Loucy (cell line): ENCODE results near the gene ZNF598.

Experiments
- H2AFZ ChIP-seq: fragments of 200-600 bp; sonication (generic); 2 replicates; pipeline ENCODE4 v1.6.0; 2016; ENCODE audit warnings: antibody characterized with exemption, mild to moderate bottlenecking, low read length, moderate library complexity
- H3F3A ChIP-seq: fragments of 200-600 bp; 2 replicates; pipeline ENCODE4 v1.6.0; 2016; ENCODE audit warnings: antibody characterized with exemption, low read depth, mild to moderate bottlenecking
- H3K27me3 ChIP-seq: fragments of 200-600 bp; sonication (generic); 2 replicates; pipeline ENCODE4 v1.6.1; 2014; ENCODE audit warnings: low read length, mild to moderate bottlenecking; ENCODE audit not compliant: insufficient read depth, poor library complexity, severe bottlenecking
- H3K36me3 ChIP-seq: fragments of 200-600 bp; sonication (generic); 2 replicates; pipeline ENCODE4 v1.6.1; 2016; ENCODE audit warnings: low read length; ENCODE audit not compliant: insufficient read depth
- H3K4me1 ChIP-seq: fragments of 200-600 bp; sonication (generic); 2 replicates; pipeline ENCODE4 v1.5.1; 2014; ENCODE audit warnings: low read length, mild to moderate bottlenecking; ENCODE audit not compliant: insufficient read depth, poor library complexity, severe bottlenecking
- H3K4me2 ChIP-seq: fragments of 200-600 bp; sonication (generic); 2 replicates; pipeline ENCODE4 v1.6.0; 2014; ENCODE audit warnings: antibody characterized with exemption, low read length, low read depth, mild to moderate bottlenecking; ENCODE audit not compliant: poor library complexity, severe bottlenecking
- H3K4me3 ChIP-seq: fragments of 200-600 bp; sonication (generic); 2 replicates; pipeline ENCODE4 v1.5.1; 2014; ENCODE audit warnings: low read length, mild to moderate bottlenecking, mixed read lengths; ENCODE audit not compliant: poor library complexity, severe bottlenecking
- H3K79me2 ChIP-seq: fragments of 200-600 bp; sonication (generic); 2 replicates; pipeline ENCODE4 v1.6.1; 2014; ENCODE audit warnings: low read length; ENCODE audit not compliant: insufficient read depth
- H3K9ac ChIP-seq: fragments of 200-600 bp; sonication (generic); 2 replicates; pipeline ENCODE4 v1.6.0; 2014; ENCODE audit warnings: mild to moderate bottlenecking, low read depth, low read length, moderate library complexity; ENCODE audit not compliant: poor library complexity, severe bottlenecking
- H3K9me2 ChIP-seq: fragments of 200-600 bp; sonication (generic); replicated peaks from 2 replicates; pipeline ENCODE4 v1.6.1; 2016; ENCODE audit warnings: low read depth, low read length, mixed read lengths
- H3K9me3 ChIP-seq: fragments of 200-600 bp; sonication (generic); 2 replicates; pipeline ENCODE4 v1.6.1; 2014; ENCODE audit warnings: mild to moderate bottlenecking, antibody characterized with exemption, low read length, low read depth; ENCODE audit not compliant: insufficient read depth
- H4K20me1 ChIP-seq: fragments of 200-600 bp; sonication (generic); 2 replicates; pipeline ENCODE4 v1.6.0; 2014; ENCODE audit warnings: antibody characterized with exemption, low read length, mild to moderate bottlenecking; ENCODE audit not compliant: insufficient read depth, poor library complexity, severe bottlenecking
- CTCF ChIP-seq: fragments of 200-600 bp; sonication (generic); conservative IDR thresholded peaks from 2 replicates; pipeline ENCODE4 v1.5.1; 2014; ENCODE audit warnings: mild to moderate bottlenecking, antibody characterized with exemption, low read length
- EZH2phosphoT487 ChIP-seq: fragments of 200-600 bp; IDR thresholded peaks from 2 replicates; pipeline ENCODE4 v1.6.1; 2018; ENCODE audit warnings: antibody characterized with exemption, mild to moderate bottlenecking, moderate library complexity, borderline replicate concordance

The ZNF598 gene

DNA sequence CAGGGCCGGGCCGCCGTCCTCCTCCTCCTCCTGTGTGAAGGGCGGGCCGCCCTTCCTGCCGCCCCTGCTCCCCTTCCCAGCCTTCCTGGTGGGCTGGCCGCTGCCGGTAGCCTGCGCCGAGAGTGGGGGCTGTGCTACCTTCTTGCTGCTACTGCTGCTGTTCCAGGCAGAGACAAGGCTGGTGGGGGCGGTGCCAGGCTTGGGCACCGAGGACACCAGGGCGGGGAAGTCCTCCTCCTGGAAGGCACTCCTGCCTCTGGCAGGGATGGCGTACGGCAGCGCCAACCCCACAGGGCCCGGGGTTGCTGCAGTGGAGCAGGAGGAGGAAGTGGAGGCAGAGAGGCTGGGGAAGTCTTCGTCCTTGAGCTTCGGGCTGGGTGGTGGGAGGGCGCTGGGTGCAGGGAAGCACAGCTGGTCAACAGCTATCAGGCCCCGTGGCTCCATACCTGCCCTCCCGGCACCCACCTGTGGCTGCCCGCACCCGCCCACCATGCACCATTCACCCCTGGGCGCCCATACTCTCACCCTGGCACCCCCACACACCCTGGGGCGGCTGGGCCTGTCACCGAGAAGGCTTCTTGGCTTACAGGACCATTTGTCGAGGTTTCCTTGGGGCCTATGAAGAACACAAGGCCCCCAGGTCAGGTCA, 9.6 kb downstream of the ZNF598 start:
- no peaks in the 10 kb centered on the region for H3K9me2 ChIP-seq
- H3K9ac ChIP-seq, result no peak overlapping the region
- H3K4me1 ChIP-seq, result no peaks in the 10 kb centered on the region
- H2AFZ ChIP-seq, result no peak overlapping the region
- no peak overlapping the region for H3K4me3 ChIP-seq
- peaks cover 4% of the 10 kb centered on the region for H4K20me1 ChIP-seq
- H3F3A ChIP-seq, result no peaks in the 10 kb centered on the region
- H3K4me2 ChIP-seq, result no peak overlapping the region
- TF ChIP-seq EZH2phosphoT487 (no peak), CTCF (no peak)
- H3K36me3 ChIP-seq, result peaks cover 31% of the 10 kb centered on the region; the same call in 1 of the 2 replicates
- no peaks in the 10 kb centered on the region for H3K9me3 ChIP-seq
- peaks cover 11% of the 10 kb centered on the region; the same call in 1 of the 2 replicates for H3K79me2 ChIP-seq
- H3K27me3 ChIP-seq, result no peaks in the 10 kb centered on the region

DNA sequence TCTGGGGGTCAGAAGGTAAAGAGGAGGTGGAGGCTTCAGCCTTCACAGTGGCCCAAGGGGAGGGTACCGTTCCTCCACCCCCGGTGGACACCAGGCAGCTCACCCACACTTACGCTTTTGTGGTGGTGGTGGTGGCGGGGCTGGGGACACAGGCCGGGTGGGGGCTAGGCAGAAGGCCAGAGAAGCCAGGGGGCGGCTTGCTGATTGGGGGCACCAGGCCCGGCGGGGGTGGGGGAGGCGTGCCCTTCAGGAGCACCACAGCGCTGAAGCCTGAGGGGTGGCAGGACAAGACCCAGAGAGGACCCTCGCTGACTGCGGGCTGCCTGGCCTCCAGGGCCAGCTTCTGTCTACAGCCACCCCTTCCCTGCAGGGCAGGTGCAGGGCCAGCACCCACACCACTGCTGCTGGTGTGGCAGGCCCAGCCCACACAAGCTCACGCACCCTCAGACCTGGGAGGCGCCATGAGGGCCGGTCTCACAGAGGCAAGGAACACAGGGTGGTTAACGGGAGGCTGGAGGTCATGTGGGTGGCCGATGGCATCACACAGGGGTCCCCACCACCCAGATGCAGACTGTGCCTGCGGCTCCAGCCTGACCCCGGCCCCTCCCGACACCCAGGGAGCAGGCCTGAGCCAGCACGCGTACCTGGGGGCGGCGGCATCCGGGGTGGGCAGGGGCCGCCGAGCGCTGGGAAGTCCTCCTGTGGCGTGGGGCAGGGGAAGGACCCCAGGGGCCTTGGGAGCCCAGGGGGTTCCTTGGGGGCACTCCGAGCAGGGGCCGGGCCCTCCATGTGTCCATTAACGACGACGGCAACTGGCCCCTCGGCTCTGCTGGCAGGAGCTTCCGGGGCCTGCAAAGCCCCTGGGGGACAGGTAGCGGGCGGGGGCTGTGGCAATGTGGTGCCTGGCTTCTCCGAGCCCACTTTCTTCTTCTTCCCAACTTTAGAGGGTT, 10.5 kb downstream of the ZNF598 start:
- no peak for TF ChIP-seq CTCF
- no peak for TF ChIP-seq EZH2phosphoT487
- H4K20me1 ChIP-seq, result peaks cover 4% of the 10 kb centered on the region
- peaks cover 31% of the 10 kb centered on the region; the same call in 1 of the 2 replicates for H3K36me3 ChIP-seq

GRCh38 chr16:1998360-1998835, 11.2 kb downstream of the ZNF598 start:
- Histone ChIP-seq H2AFZ (no peak overlapping the region), H3K36me3 (peaks cover 31% of the 10 kb centered on the region; the same call in 1 of the 2 replicates), H3F3A (no peaks in the 10 kb centered on the region), H3K9me2 (no peaks in the 10 kb centered on the region), H3K9ac (no peak overlapping the region), H4K20me1 (peaks cover 1% of the 10 kb centered on the region), H3K9me3 (no peaks in the 10 kb centered on the region), H3K27me3 (no peaks in the 10 kb centered on the region), H3K4me2 (no peak overlapping the region), H3K4me1 (no peaks in the 10 kb centered on the region), H3K4me3 (no peak overlapping the region), H3K79me2 (peaks cover 3% of the 10 kb centered on the region; the same call in 1 of the 2 replicates)
- no peak for TF ChIP-seq CTCF
- no peak for TF ChIP-seq EZH2phosphoT487

More for the DNA sequence above, 10.5 kb downstream of the ZNF598 start:
- no peak overlapping the region for H2AFZ ChIP-seq
- no peaks in the 10 kb centered on the region for H3K9me2 ChIP-seq
- no peak overlapping the region for H3K9ac ChIP-seq
- H3K4me1 ChIP-seq, result no peaks in the 10 kb centered on the region
- H3K27me3 ChIP-seq, result no peaks in the 10 kb centered on the region
- H3K9me3 ChIP-seq, result no peaks in the 10 kb centered on the region
- H3K79me2 ChIP-seq, result peaks cover 6% of the 10 kb centered on the region; the same call in 1 of the 2 replicates
- H3K4me2 ChIP-seq, result no peak overlapping the region
- H3K4me3 ChIP-seq, result no peak overlapping the region
- H3F3A ChIP-seq, result no peaks in the 10 kb centered on the region
